EL (cell line): ENCODE measurements around the gene CFAP410.
"Not testable (repeated sequence)": the region's sequence is repeated elsewhere in the genome, so short reads cannot be mapped to it uniquely, and the experiment has no call there.

Experiments used
- DNase-seq: peaks from one replicate; pipeline ENCODE4 v3.0.0-alpha.2; 2016

Gene CFAP410

GRCh38 chr21:44368711-44369446 lies 29.7 kb upstream of the CFAP410 start:
- no peak for DNase-seq

GRCh38 chr21:44366586-44367211 lies 27.5 kb upstream of the CFAP410 start:
- no peak for DNase-seq

GRCh38 chr21:44365967-44366585 lies 26.9 kb upstream of the CFAP410 start:
- no peak for DNase-seq

GRCh38 chr21:44365251-44365966 lies 26.2 kb upstream of the CFAP410 start:
- DNase-seq = no peak

GRCh38 chr21:44364151-44365053 lies 25.2 kb upstream of the CFAP410 start:
- no peak for DNase-seq

GRCh38 chr21:44363278-44363677 lies 24.1 kb upstream of the CFAP410 start:
- no peak for DNase-seq

- not testable (repeated sequence) for DNase-seq
These were observed 22.7 kb upstream of the CFAP410 start for GRCh38 chr21:44361903-44362302.

- DNase-seq = no peak
These were observed 21.0 kb upstream of the CFAP410 start for GRCh38 chr21:44360159-44360558.

GRCh38 chr21:44359396-44359795 lies 20.2 kb upstream of the CFAP410 start:
- no peak for DNase-seq

GRCh38 chr21:44357064-44357837 lies 18.1 kb upstream of the CFAP410 start:
- no peak for DNase-seq

GRCh38 chr21:44356636-44357035 lies 17.4 kb upstream of the CFAP410 start:
- no peak for DNase-seq

GRCh38 chr21:44356160-44356559 lies 17.0 kb upstream of the CFAP410 start:
- DNase-seq = no peak

- no peak for DNase-seq
These were observed 15.9 kb upstream of the CFAP410 start for GRCh38 chr21:44354775-44355771.

- no peak for DNase-seq
These were observed 14.8 kb upstream of the CFAP410 start for GRCh38 chr21:44354001-44354405.

GRCh38 chr21:44353191-44353970 lies 14.2 kb upstream of the CFAP410 start, which contains the start of gene TRPM2:
Gene TRPM2 (plus strand): TSS chr21:44353621. CDS start chr21:44353701, 80 bp downstream.
- no peak for DNase-seq

GRCh38 chr21:44352253-44352860 lies 13.2 kb upstream of the CFAP410 start:
- DNase-seq = no peak

- DNase-seq = no peak
These were observed 12.5 kb upstream of the CFAP410 start for GRCh38 chr21:44351535-44352252.
